ENCODE measurements around the gene KRT13. TPM values are rescaled to one million over a fixed set of nuclear protein-coding genes. Genes with fewer than 3 reads are reported as not detected.

KRT13 gene
- total RNA-seq, 2 experiments from 2014 or later = not detected

DNA sequence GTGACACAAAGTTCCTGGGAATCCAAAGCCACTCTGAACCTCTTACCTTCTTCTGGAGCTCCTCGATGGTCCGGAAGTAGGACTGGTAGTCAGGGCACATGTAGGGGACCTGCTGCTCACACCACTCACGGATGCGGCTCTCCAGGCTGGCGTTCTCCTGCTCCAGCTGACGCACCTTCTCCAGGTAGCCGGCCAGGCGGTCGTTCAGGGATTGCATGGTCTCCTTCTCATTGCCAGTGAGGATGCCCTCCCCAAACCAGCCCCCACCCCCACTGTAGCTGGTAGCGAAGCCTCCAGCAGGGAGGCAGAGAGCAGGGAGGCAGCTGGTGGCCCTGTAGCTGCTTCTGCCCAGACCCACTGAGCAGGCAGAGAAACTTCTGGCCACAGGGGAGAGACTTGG, 24.8 kb downstream of the KRT13 start:
- no peaks in the 10 kb centered on the region for H3K36me3 Mint-ChIP-seq (ENCODE audit: low read depth)
- H3K9me3 Mint-ChIP-seq = no peaks in the 10 kb centered on the region
- ChIA-PET POLR2A (no interaction called here), CTCF (no interaction called here)
- H3K4me3 Mint-ChIP-seq = no peak overlapping the region
- H3K4me1 Mint-ChIP-seq = no peaks in the 10 kb centered on the region
- no peaks in the 10 kb centered on the region for H3K27me3 Mint-ChIP-seq
- no peak overlapping the region for H3K27ac Mint-ChIP-seq
- DNase-seq = no peak

DNA sequence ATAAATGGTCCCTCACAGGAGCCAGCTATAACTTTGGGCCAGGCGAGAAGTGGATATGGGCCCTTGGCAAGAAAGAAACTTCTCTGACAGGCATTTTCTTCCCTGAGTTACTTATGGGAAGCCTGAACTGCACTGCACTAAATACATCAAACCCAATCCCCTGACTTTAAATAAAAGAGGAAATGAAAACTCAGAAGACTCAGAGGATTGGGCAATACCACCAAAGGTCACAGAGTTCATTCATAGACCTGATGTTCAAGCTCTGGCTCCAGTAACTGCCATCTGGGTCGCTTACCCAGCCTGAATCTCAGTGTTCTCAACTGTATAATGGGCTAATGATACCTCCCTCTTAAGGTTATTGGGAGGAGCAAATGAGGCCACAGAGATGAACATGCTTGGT, 25.3 kb downstream of the KRT13 start:
- H3K36me3 Mint-ChIP-seq (ENCODE audit: low read depth) = no peaks in the 10 kb centered on the region
- no peaks in the 10 kb centered on the region for H3K4me1 Mint-ChIP-seq
- no peaks in the 10 kb centered on the region for H3K9me3 Mint-ChIP-seq
- POLR2A ChIA-PET = no interaction called here
- DNase-seq = no peak
- H3K4me3 Mint-ChIP-seq = no peak overlapping the region
- H3K27me3 Mint-ChIP-seq = no peaks in the 10 kb centered on the region
- CTCF ChIA-PET = no interaction called here
- H3K27ac Mint-ChIP-seq = no peak overlapping the region

DNA sequence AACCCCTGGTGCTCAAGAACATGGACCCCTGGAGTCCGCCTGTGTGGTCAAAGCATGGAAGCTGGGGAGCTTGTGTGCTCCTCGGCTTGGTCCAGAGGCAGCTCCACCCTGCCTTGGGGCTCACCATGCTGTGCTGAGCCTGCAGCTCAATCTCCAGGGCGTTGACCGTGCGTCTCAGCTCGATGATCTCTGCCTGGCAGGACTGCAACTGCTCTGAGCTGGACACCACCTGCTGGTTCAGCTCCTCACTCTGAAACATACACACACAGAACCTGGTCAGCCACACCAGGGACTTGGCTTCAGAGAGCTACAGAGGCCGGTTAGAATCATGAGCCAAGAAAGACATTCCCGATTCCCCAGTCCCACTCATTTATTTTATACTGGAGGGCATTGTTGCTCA, 27.2 kb downstream of the KRT13 start:
- ChIA-PET POLR2A (no interaction called here), CTCF (interaction anchor here (1.2 kb wide), 1 partner anchor 15 kb away, joined by 3 read pairs; no protein-coding TSS in a partner anchor)
- Mint-ChIP-seq H3K36me3 (ENCODE audit: low read depth) (no peaks in the 10 kb centered on the region), H3K27me3 (no peaks in the 10 kb centered on the region), H3K9me3 (no peaks in the 10 kb centered on the region), H3K27ac (no peak overlapping the region), H3K4me3 (no peak overlapping the region), H3K4me1 (no peaks in the 10 kb centered on the region)
- no peak for DNase-seq

DNA sequence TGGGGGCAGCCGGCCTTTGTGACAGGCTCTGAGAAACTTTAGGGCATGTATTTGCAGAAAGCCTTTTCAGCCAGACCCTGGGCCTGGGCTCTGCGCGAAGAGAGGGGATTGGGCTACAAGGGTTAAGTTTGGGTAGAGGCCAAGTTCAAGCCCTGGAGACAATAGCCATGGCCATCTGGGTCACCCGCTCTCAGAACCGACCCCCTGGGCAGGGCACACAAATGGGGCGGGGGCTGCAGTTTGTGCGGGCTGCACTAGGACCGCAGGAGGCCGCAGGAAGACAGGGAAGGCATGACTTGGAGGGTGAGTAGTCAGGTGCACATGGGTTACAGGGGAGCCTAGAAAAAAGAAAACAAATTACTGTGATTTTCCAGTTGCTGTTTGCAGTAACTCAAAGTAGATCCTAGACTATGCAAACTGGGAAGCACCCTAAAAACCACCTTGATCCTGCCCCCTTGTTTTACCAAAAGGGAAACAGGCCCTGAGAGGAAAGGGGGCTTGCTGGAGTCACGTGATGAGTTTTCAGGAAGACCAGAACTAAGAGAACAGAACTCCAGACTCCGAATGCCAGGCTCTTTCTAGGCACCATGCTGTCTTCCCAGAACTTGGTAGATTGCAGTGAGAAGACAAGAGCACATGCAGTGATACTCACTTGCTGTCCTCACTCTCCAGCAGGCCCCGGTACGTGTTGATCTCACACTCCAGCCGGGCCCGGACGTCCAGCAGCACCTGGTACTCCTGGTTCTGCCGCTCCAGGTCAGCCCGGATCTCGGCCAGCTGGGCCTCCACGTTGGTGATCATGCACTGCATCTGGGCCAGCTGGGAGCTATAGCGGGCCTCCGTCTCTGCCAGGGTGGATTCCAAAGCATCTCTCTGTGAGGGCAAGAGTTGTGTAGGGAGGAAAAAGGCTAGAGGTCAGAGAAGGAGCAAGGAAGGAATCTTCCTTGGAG, 28.3 kb downstream of the KRT13 start:
- CTCF ChIA-PET = interaction anchor here (1.2 kb wide), 1 partner anchor 14 kb away, joined by 3 read pairs; no protein-coding TSS in a partner anchor

DNA sequence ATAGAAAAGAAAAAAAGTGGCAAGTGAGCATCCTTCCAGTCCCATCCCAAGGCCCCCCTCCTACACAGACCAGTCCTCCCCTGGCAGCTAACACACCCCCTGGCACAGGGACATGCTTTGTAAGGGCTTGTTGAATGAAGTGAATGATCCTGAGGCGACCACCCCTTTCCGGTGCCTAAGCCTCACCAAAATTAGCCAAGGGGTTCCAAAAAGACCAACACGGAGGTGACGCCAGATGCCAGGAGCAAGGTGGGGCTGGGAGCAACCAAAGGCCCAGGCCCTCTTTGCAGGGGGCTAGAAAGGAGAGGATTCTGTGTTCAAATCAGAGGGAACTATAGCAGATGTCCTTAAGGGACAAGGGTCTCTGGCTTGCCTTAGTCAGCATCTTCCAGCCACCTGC, 30.0 kb downstream of the KRT13 start:
- Mint-ChIP-seq H3K4me1 (no peaks in the 10 kb centered on the region), H3K9me3 (no peaks in the 10 kb centered on the region), H3K36me3 (ENCODE audit: low read depth) (no peaks in the 10 kb centered on the region), H3K4me3 (no peak overlapping the region), H3K27me3 (peaks cover 9% of the 10 kb centered on the region), H3K27ac (no peak overlapping the region)
- ChIA-PET POLR2A (no interaction called here), CTCF (interaction anchor here (0.5 to 1.4 kb wide), 3 partner anchors 14 to 525 kb away, joined by 3 to 4 read pairs (median 4); no protein-coding TSS in a partner anchor)
- DNase-seq = no peak

More for the DNA sequence above, 28.3 kb downstream of the KRT13 start:
- no peak for DNase-seq
- POLR2A ChIA-PET = interaction anchor here (0.6 kb wide), 1 partner anchor 532 kb away, joined by 3 read pairs; no protein-coding TSS in a partner anchor
- Mint-ChIP-seq H3K27ac (no peak overlapping the region), H3K36me3 (ENCODE audit: low read depth) (no peaks in the 10 kb centered on the region), H3K4me3 (no peak overlapping the region), H3K9me3 (no peaks in the 10 kb centered on the region), H3K4me1 (no peaks in the 10 kb centered on the region), H3K27me3 (peaks cover 2% of the 10 kb centered on the region)

DNA sequence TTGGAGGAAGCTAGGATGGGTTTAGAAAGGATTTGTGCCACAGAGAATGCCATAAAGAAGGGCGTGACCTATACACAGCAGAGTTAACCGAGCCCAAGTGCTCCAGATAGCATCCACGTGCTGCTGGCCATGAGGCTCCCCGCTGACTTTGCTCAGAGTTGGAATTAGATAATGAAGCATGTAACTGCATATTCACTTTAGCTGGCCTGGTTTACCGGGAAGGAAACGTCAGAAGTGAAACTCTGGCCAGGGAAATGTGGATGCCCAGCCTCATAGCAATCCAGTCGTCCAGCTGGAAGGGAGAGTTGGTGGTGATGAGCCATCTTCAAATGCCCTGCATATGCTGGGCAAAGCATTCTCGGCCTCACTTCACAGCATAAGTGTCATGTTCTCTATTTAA, 30.5 kb downstream of the KRT13 start:
- Mint-ChIP-seq H3K4me1 (no peaks in the 10 kb centered on the region), H3K36me3 (ENCODE audit: low read depth) (no peaks in the 10 kb centered on the region), H3K4me3 (no peak overlapping the region), H3K27ac (no peak overlapping the region), H3K27me3 (peaks cover 9% of the 10 kb centered on the region), H3K9me3 (no peaks in the 10 kb centered on the region)
- ChIA-PET CTCF (interaction anchor here (0.5 to 1.4 kb wide), 3 partner anchors 13 to 524 kb away, joined by 3 to 4 read pairs (median 4); no protein-coding TSS in a partner anchor), POLR2A (no interaction called here)
- no peak for DNase-seq

DNA sequence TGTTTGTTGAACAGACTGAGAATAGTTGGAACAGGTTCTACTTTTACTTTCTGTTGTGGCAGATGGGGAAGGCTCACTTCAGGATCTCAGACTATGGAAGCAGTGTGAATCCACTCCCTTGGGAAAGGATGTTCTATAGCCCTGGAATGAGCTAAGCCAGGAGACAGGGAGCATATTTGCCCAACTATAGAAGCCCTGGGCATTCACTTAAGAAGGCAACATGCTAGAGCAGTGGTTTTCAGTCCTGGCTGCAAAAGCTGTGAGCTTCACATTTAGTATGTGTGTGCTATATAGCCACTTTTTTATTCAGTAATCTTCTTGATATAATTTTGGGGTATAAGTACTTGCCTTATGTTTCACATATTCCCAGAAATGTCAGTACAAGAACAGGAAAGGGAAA, 37.1 kb downstream of the KRT13 start:
- ChIA-PET CTCF (no interaction called here), POLR2A (no interaction called here)

DNA sequence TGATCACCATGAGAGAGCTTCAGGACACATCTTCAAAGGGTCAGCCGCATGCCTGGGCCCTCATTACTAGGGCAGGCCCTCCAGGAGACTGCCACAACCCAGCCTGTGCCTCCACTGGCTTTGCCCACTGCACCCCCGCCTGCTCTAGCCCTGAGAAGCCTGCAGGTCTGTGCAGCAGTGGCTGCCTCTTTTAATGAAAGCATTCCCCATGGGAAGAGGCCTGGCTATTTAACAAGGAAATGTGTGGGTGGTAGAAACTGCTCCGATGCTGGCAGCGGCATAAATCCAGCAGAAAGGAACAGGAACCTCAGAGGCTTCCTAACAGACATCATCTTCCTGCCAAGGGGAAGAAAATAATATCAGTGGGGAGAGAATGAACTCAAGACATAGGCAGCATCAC, 37.9 kb downstream of the KRT13 start:
- Mint-ChIP-seq H3K27me3 (peaks cover 7% of the 10 kb centered on the region), H3K4me1 (no peaks in the 10 kb centered on the region), H3K9me3 (no peaks in the 10 kb centered on the region), H3K27ac (no peak overlapping the region), H3K4me3 (no peak overlapping the region), H3K36me3 (ENCODE audit: low read depth) (no peaks in the 10 kb centered on the region)
- POLR2A ChIA-PET = no interaction called here
- DNase-seq = no peak
- CTCF ChIA-PET = interaction anchor here (0.7 to 0.9 kb wide), 2 partner anchors 16 to 108 kb away, joined by 3 to 5 read pairs; no protein-coding TSS in a partner anchor

More for the DNA sequence above, 37.1 kb downstream of the KRT13 start:
- Mint-ChIP-seq H3K27ac (no peak overlapping the region), H3K4me1 (no peaks in the 10 kb centered on the region), H3K4me3 (no peak overlapping the region), H3K27me3 (peaks cover 9% of the 10 kb centered on the region), H3K36me3 (ENCODE audit: low read depth) (no peaks in the 10 kb centered on the region), H3K9me3 (no peaks in the 10 kb centered on the region)
- no peak for DNase-seq

DNA sequence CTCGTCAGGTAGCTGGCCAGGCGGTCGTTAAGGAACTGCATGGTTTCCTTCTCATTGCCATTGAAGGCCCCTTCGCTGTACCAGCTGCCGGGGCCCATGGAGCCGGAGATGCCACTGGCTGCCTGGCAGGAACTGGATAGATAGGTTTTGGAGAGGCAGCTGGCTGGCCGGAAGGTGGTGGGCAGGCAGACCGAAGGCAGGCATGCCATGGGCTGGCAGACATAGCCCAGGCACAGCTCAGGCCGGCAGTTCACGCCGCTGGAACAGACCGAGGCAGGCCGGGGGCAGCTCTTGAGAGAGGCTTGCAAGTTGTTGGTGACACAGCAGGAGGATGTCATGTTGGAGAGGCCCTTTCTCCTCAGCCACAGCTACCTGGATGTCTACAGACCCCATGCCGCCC, 38.4 kb downstream of the KRT13 start, which contains the start of gene KRT32:
Gene KRT32 (minus strand): TSS at position 399 of the 400 bp plus-strand sequence. CDS start 61 bp downstream, at position 338.
- CTCF ChIA-PET = interaction anchor here (0.9 kb wide), 1 partner anchor 16 kb away, joined by 5 read pairs; no protein-coding TSS in a partner anchor
- POLR2A ChIA-PET = no interaction called here

DNA sequence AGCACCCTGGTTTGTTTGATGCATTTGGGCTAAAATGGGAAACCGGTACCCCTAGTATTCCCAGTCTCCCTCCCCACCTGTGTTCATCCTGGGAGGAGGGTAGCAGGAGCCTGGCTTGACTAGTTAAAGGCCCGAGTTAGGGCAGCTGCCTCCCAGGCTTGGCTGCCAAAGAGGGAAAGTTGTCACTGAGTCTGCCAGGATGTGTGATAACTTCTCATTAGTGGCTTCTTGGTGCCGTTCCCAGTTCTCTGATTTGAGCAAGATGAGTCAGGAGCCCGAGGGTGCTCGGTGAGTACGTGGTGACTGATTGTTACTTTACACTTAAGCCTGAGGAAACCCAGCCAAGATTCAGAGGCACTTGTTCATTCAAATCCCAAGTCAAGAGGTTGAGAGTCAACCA, 40.7 kb downstream of the KRT13 start:
- no peak overlapping the region for H3K27ac Mint-ChIP-seq
- POLR2A ChIA-PET = no interaction called here
- H3K4me1 Mint-ChIP-seq = no peaks in the 10 kb centered on the region
- CTCF ChIA-PET = no interaction called here
- no peaks in the 10 kb centered on the region for H3K36me3 Mint-ChIP-seq (ENCODE audit: low read depth)
- H3K27me3 Mint-ChIP-seq = no peaks in the 10 kb centered on the region
- H3K4me3 Mint-ChIP-seq = no peak overlapping the region
- DNase-seq = no peak
- H3K9me3 Mint-ChIP-seq = no peaks in the 10 kb centered on the region

More for the DNA sequence above, 38.4 kb downstream of the KRT13 start, which contains the start of gene KRT32:
- Mint-ChIP-seq H3K27ac (no peak within 1 kb of the TSS), H3K9me3 (no peaks in the 10 kb centered on the region), H3K27me3 (peaks cover 7% of the 10 kb centered on the region), H3K4me3 (no peak within 1 kb of the TSS), H3K4me1 (no peaks in the 10 kb centered on the region), H3K36me3 (ENCODE audit: low read depth) (no peaks in the 10 kb centered on the region)
- DNase-seq = no peak

DNA sequence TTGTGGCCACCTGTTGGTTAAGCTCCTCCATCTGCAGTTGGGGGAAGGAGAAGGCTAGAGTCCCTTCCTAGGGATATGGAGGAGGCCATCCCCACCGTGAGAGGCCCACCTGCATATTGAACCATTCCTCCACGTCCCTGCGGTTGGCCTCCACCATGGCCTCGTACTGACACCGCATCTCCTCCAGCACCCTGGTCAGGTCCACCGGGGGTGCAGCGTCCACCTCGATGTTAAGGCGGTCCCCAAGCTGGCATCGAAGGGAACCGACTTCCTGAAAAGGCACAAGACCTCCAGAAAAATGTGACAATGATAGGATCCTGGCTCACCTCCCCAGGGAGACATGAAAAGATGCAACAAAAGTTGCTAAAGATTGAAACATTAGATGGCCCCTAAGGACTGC, 41.2 kb downstream of the KRT13 start:
- H3K4me1 Mint-ChIP-seq = no peaks in the 10 kb centered on the region
- CTCF ChIA-PET = interaction anchor here (0.8 to 1.2 kb wide), 2 partner anchors 14 to 199 kb away, joined by 3 to 4 read pairs; no protein-coding TSS in a partner anchor
- POLR2A ChIA-PET = no interaction called here
- H3K4me3 Mint-ChIP-seq = no peak overlapping the region
- DNase-seq = no peak
- no peaks in the 10 kb centered on the region for H3K9me3 Mint-ChIP-seq
- no peaks in the 10 kb centered on the region for H3K36me3 Mint-ChIP-seq (ENCODE audit: low read depth)
- no peaks in the 10 kb centered on the region for H3K27me3 Mint-ChIP-seq
- no peak overlapping the region for H3K27ac Mint-ChIP-seq

DNA sequence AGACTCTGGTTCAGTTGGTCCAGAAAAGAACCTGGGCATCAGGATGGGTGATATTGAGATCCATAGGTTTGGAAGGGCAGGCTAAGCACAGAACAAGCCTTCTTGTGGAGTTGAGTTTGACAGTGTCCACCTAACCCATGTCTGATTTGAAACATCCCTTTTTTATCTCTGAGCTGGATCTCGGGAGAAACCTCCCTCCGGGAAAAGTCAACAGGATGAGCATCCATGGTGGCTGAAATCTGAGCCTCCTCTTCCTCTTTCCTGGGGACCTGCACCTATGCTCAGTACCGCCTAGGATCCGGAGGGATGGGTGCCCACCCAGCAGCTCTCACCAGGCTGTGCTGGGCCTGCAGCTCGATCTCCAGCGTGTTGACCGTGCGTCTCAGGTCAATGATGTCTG, 41.7 kb downstream of the KRT13 start:
- DNase-seq = no peak
- Mint-ChIP-seq H3K9me3 (no peaks in the 10 kb centered on the region), H3K4me3 (no peak overlapping the region), H3K36me3 (ENCODE audit: low read depth) (no peaks in the 10 kb centered on the region), H3K27me3 (no peaks in the 10 kb centered on the region), H3K4me1 (no peaks in the 10 kb centered on the region), H3K27ac (no peak overlapping the region)
- ChIA-PET POLR2A (no interaction called here), CTCF (interaction anchor here (0.8 to 1.2 kb wide), 2 partner anchors 14 to 199 kb away, joined by 3 to 4 read pairs; no protein-coding TSS in a partner anchor)

DNA sequence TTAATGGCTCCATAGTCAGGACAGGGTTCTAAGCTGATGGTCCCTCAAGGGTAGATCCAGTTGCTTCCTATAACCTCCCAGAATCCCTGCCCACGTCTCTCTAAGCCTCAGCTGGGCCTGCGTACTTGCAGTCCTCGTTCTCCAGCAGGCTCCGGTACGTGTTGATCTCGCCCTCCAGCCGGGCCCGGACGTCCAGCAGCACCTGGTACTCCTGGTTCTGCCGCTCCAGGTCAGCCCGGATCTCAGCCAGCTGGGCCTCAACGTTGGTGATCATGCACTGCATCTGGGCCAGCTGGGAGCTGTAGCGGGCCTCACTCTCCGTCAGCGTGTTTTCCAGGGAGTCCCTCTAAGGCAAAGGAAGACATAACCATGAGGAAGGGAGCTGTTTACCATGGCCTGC, 42.7 kb downstream of the KRT13 start:
- no peaks in the 10 kb centered on the region for H3K9me3 Mint-ChIP-seq
- H3K36me3 Mint-ChIP-seq (ENCODE audit: low read depth) = no peaks in the 10 kb centered on the region
- CTCF ChIA-PET = no interaction called here

More for the DNA sequence above, 42.7 kb downstream of the KRT13 start:
- Mint-ChIP-seq H3K4me3 (no peak overlapping the region), H3K27ac (no peak overlapping the region), H3K27me3 (peaks cover 5% of the 10 kb centered on the region), H3K4me1 (no peaks in the 10 kb centered on the region)
- POLR2A ChIA-PET = no interaction called here
- DNase-seq = no peak

Measured in activated CD4-positive, alpha-beta T cell treated with anti-CD3 and anti-CD28 coated beads, Interleukin-2, amount 10 ng/mL, durations not matched to agents 7 days and 5 days (primary cell).